Measurements from ENCODE around the gene MSMB. TPM values are rescaled to one million over a fixed set of nuclear protein-coding genes. Genes with fewer than 3 reads are reported as not detected.

The MSMB gene
- total and polyA plus RNA-seq, 2 of the 4 experiments (the other 2 are of a cell fraction): not detected

DNA sequence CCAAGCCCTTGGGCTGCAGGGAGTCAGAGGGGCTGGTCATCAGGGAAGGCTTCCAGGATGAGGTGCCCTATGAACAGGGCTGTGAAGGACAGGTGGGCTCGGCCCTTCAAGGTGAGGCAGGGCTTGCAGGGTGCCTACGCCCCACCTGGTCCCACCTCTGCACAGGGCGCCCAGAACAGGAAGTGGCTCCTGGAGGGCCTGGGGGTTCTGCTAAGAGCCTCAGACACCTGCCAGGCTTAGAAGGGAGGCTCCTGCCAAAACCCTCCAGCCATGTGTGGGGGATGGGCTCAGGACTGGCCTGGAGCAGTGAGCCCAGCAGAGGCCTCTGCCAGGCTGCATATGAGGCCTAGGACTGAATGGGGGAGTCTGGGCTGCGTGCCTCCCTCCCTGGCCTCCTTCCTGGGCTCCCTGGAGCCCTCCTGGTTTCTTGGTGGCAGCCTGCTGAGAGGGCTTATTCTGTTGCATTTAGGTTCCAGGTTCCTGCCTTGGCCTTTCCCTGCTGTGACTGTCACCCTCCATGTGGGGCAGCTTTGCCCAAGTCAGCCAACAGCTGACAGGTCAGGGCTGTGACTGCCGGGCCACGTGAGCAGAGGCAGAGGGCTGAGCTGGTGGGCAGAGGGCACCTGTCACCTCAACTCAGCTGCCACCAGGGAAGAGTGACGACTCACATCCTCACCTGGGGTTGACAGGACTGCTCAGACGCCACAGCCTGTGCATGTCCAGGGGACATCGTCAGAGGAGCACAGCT, 45.2 kb upstream of the MSMB start:
- Histone ChIP-seq H3K79me1 (ENCODE audit: low read depth in 1 of 2, low read length in 2 of 2) (no peaks in the 10 kb centered on the region), H3K9me1 (ENCODE audit: insufficient read depth, low read length) (no peaks in the 10 kb centered on the region), H4K5ac (ENCODE audit: low read depth, low read length) (no peak overlapping the region), H4K20me1 (ENCODE audit: insufficient read depth, low read length) (no peaks in the 10 kb centered on the region), H3K23ac (ENCODE audit: low read depth, low read length) (no peak overlapping the region), H4K8ac (ENCODE audit: low read depth in 2 of 2, low read length in 2 of 2) (no peak overlapping the region), H3K36me3 (ENCODE audit: control insufficient read depth, insufficient read depth, low read length) (no peaks in the 10 kb centered on the region), H2BK15ac (ENCODE audit: low read depth, low read length) (no peak overlapping the region), H3K14ac (replicated peaks; ENCODE audit: low read depth, low read length) (no peak overlapping the region), H2BK5ac (ENCODE audit: low read depth, low read length, poor library complexity, severe bottlenecking) (no peak overlapping the region), H3K4me1 (ENCODE audit: control insufficient read depth, insufficient read depth, low read length) (no peaks in the 10 kb centered on the region), H3K4me3 (ENCODE audit: insufficient read depth, low read depth, low read length) (no peak overlapping the region), H3K4me2 (ENCODE audit: low read depth, low read length) (no peak overlapping the region), H2AFZ (replicated peaks; ENCODE audit: low read length, poor library complexity) (no peak overlapping the region), H3K56ac (ENCODE audit: extremely low read depth, insufficient read depth, low read length) (no peak overlapping the region), H3K9me3 (ENCODE audit: control insufficient read depth, insufficient read depth, low read length) (no peaks in the 10 kb centered on the region), H3K27ac (ENCODE audit: insufficient read depth, low read length) (no peak overlapping the region), H3K18ac (ENCODE audit: low read depth, low read length) (no peak overlapping the region), H4K91ac (ENCODE audit: insufficient read depth, low read depth, low read length) (no peak overlapping the region), H3K4ac (ENCODE audit: low read depth, low read length) (no peak overlapping the region), H2BK20ac (ENCODE audit: low read depth, low read length) (no peak overlapping the region), H2AK5ac (ENCODE audit: low read depth, low read length) (no peak overlapping the region), H2AK9ac (replicated peaks; ENCODE audit: low read depth, low read length, poor library complexity) (no peak overlapping the region), H2BK120ac (ENCODE audit: low read depth, low read length) (no peak overlapping the region), H3K27me3 (ENCODE audit: control insufficient read depth, insufficient read depth, low read length) (no peaks in the 10 kb centered on the region; the same call in 1 of the 2 replicates), H3K9ac (ENCODE audit: low read depth, low read length) (no peak overlapping the region)
- no peak for DNase-seq
- BruUV-seq (replicated peaks): no TSS peak
- intact Hi-C loops (cut with micrococcal nuclease) (no loop called here), in situ Hi-C loops (cut with MboI; ENCODE audit: low sequenced_read_pairs) (no loop called here), dilution Hi-C loops (cut with HindIII; ENCODE audit: low sequenced_read_pairs, unreplicated experiment) (no loop called here)
- no peak for ATAC-seq (ENCODE audit: low read depth)
- CTCF ChIA-PET: no interaction called here
- TF ChIP-seq CEBPB (IDR thresholded peaks at IDR 0.05; ENCODE audit: low read depth, low read length) (no peak), MAFK (IDR thresholded peaks at IDR 0.05; ENCODE audit: low read depth, low read length) (no peak), FOS (IDR thresholded peaks at IDR 0.05; ENCODE audit: low read depth, low read length) (no peak), SMC3 (IDR thresholded peaks at IDR 0.05; ENCODE audit: low read depth, low read length) (no peak), MXI1 (IDR thresholded peaks at IDR 0.05; ENCODE audit: borderline replicate concordance, low read depth, low read length) (no peak), RAD21 (IDR thresholded peaks at IDR 0.05; ENCODE audit: low read length) (no peak), RCOR1 (IDR thresholded peaks at IDR 0.05; ENCODE audit: insufficient replicate concordance, low read length) (no peak), POLR2A (IDR thresholded peaks at IDR 0.05; ENCODE audit: low read depth, low read length) (no peak)
- TF ChIP-seq, protein P1, sequence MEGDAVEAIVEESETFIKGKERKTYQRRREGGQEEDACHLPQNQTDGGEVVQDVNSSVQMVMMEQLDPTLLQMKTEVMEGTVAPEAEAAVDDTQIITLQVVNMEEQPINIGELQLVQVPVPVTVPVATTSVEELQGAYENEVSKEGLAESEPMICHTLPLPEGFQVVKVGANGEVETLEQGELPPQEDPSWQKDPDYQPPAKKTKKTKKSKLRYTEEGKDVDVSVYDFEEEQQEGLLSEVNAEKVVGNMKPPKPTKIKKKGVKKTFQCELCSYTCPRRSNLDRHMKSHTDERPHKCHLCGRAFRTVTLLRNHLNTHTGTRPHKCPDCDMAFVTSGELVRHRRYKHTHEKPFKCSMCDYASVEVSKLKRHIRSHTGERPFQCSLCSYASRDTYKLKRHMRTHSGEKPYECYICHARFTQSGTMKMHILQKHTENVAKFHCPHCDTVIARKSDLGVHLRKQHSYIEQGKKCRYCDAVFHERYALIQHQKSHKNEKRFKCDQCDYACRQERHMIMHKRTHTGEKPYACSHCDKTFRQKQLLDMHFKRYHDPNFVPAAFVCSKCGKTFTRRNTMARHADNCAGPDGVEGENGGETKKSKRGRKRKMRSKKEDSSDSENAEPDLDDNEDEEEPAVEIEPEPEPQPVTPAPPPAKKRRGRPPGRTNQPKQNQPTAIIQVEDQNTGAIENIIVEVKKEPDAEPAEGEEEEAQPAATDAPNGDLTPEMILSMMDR (conservative IDR thresholded peaks at IDR 0.05; ENCODE audit: low read depth, low read length): no peak
- TF ChIP-seq, protein P2, sequence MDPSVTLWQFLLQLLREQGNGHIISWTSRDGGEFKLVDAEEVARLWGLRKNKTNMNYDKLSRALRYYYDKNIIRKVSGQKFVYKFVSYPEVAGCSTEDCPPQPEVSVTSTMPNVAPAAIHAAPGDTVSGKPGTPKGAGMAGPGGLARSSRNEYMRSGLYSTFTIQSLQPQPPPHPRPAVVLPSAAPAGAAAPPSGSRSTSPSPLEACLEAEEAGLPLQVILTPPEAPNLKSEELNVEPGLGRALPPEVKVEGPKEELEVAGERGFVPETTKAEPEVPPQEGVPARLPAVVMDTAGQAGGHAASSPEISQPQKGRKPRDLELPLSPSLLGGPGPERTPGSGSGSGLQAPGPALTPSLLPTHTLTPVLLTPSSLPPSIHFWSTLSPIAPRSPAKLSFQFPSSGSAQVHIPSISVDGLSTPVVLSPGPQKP (IDR thresholded peaks at IDR 0.05; ENCODE audit: borderline replicate concordance, low read depth, low read length): no peak
- 73% methylated on average over 2 of the region's 9 CpGs; no CpG with 5 or more reads in 1 of the 2 experiments for WGBS, 2 experiments (ENCODE audit: extremely low coverage in 2 of 2, insufficient read length in 1 of 2)
- POLR2A ChIA-PET (ENCODE audit: unreplicated experiment): no interaction called here
